GM21447 (cell line): Measurements from ENCODE around the gene LRRC74B.
"Not testable (repeated sequence)": the region's sequence is repeated elsewhere in the genome, so short reads cannot be mapped to it uniquely, and the experiment has no call there.

Source experiments
- ATAC-seq: cut with Tn5 transposase; IDR thresholded peaks from one replicate; pipeline ENCODE4 v1.9.1; 2021; ENCODE audit not compliant: unreplicated experiment

Gene LRRC74B

GRCh38 chr22:21075516-21076138, 29.9 kb downstream of the LRRC74B start:
- ATAC-seq = no peak

GRCh38 chr22:21076912-21077625, 31.3 kb downstream of the LRRC74B start:
- no peak for ATAC-seq

- no peak for ATAC-seq
These were observed 32.2 kb downstream of the LRRC74B start for GRCh38 chr22:21077884-21078508.

GRCh38 chr22:21078916-21079315, 33.2 kb downstream of the LRRC74B start:
- ATAC-seq = no peak

GRCh38 chr22:21079493-21079892, 33.7 kb downstream of the LRRC74B start:
- ATAC-seq = no peak

GRCh38 chr22:21080435-21081137, 34.8 kb downstream of the LRRC74B start:
- no peak for ATAC-seq

- no peak for ATAC-seq
These were observed 36.5 kb downstream of the LRRC74B start for GRCh38 chr22:21082248-21082647.

GRCh38 chr22:21087119-21087518, 41.4 kb downstream of the LRRC74B start:
- no peak for ATAC-seq

- ATAC-seq = not testable (repeated sequence)
These were observed 42.2 kb downstream of the LRRC74B start for GRCh38 chr22:21087926-21088325.

GRCh38 chr22:21091220-21091619, 45.5 kb downstream of the LRRC74B start:
- not testable (repeated sequence) for ATAC-seq

GRCh38 chr22:21092797-21093554, 47.2 kb downstream of the LRRC74B start:
- ATAC-seq = no peak

- not testable (repeated sequence) for ATAC-seq
These were observed 47.9 kb downstream of the LRRC74B start for GRCh38 chr22:21093555-21094137.

- ATAC-seq = no peak
These were observed 49.4 kb downstream of the LRRC74B start for GRCh38 chr22:21094911-21095772.

- ATAC-seq = no peak
These were observed 50.0 kb downstream of the LRRC74B start for GRCh38 chr22:21095773-21096107.

GRCh38 chr22:21096878-21097277, 51.1 kb downstream of the LRRC74B start:
- ATAC-seq = not testable (repeated sequence)

- no peak for ATAC-seq
These were observed 52.4 kb downstream of the LRRC74B start for GRCh38 chr22:21098099-21098671.

GRCh38 chr22:21099578-21099977, 53.8 kb downstream of the LRRC74B start:
- ATAC-seq = no peak

GRCh38 chr22:21100149-21101032, 54.6 kb downstream of the LRRC74B start:
- no peak for ATAC-seq
